HG03108 (cell line): ENCODE data around the gene ZNF44.

Experiments
- ATAC-seq: cut with Tn5 transposase; IDR thresholded peaks from one replicate; pipeline ENCODE4 v1.9.1; 2021; ENCODE audit warnings: moderate library complexity; ENCODE audit not compliant: unreplicated experiment

The ZNF44 gene

GRCh38 chr19:12265921-12266704 lies 28.6 kb downstream of the ZNF44 start:
- ATAC-seq = no peak

- no peak for ATAC-seq
Observed at GRCh38 chr19:12261554-12261953, 33.1 kb downstream of the ZNF44 start.

GRCh38 chr19:12260861-12261260 lies 33.8 kb downstream of the ZNF44 start:
- ATAC-seq = no peak

GRCh38 chr19:12260236-12260635 lies 34.4 kb downstream of the ZNF44 start:
- ATAC-seq = no peak

- ATAC-seq = no peak
Observed at GRCh38 chr19:12255372-12255771, 39.3 kb downstream of the ZNF44 start.

GRCh38 chr19:12247644-12248222 lies 47.0 kb downstream of the ZNF44 start:
- no peak for ATAC-seq

GRCh38 chr19:12244370-12244769 lies 50.3 kb downstream of the ZNF44 start:
- no peak for ATAC-seq

- no peak for ATAC-seq
Observed at GRCh38 chr19:12237143-12237839, 57.4 kb downstream of the ZNF44 start.

- ATAC-seq = no peak
Observed at GRCh38 chr19:12232961-12233360, 61.7 kb downstream of the ZNF44 start.

- no peak for ATAC-seq
Observed at GRCh38 chr19:12230751-12231733, 63.6 kb downstream of the ZNF44 start.

GRCh38 chr19:12229990-12230389 lies 64.7 kb downstream of the ZNF44 start:
- ATAC-seq = no peak

- ATAC-seq = no peak
Observed at GRCh38 chr19:12224676-12225075, 70.0 kb downstream of the ZNF44 start.

- no peak for ATAC-seq
Observed at GRCh38 chr19:12222980-12223630, 71.6 kb downstream of the ZNF44 start.
